Colonic mucosa (tissue), 4 donors: ENCODE measurements around the gene HOXD3. TPM values are rescaled to one million over a fixed set of nuclear protein-coding genes. Genes with fewer than 3 reads are reported as not detected.
A peak's percentile ranks its signal among the peaks of the same experiment; 100 is the strongest.

Experiments used
- DNase-seq: peaks from one replicate; pipeline ENCODE4 v3.0.0-alpha.2; 2020
- H3K27ac ChIP-seq: fragments of 200-600 bp; one replicate; pipeline ENCODE4 v1.8.0; 2021
- H3K27me3 ChIP-seq: fragments of 200-600 bp; one replicate; pipeline ENCODE4 v1.8.0; 2021
- H3K36me3 ChIP-seq: fragments of 200-600 bp; one replicate; pipeline ENCODE4 v1.8.0; 2021
- H3K4me1 ChIP-seq: fragments of 200-600 bp; one replicate; pipeline ENCODE4 v1.8.0; 2021; ENCODE audit warnings: mild to moderate bottlenecking
- H3K4me3 ChIP-seq: fragments of 200-600 bp; one replicate; pipeline ENCODE4 v1.8.0; 2021
- H3K9ac ChIP-seq, 2 donors: one replicate each; pipeline ENCODE4 v1.7.0; 2013; ENCODE audit warnings: control low read depth in 2 of 2, low read depth in 2 of 2, low read length in 2 of 2
- H3K9me3 ChIP-seq: fragments of 200-600 bp; one replicate; pipeline ENCODE4 v1.8.0; 2021
- intact Hi-C: fragments of 100-400 bp; cut with DNase I; formaldehyde crosslinking; loops from one replicate; pipeline ENCODE4 v1.14.1; 2022
- total RNA-seq, 2 donors: library from RNA; stranded (reverse); fragmentation: NEBNext Ultra II Directional in 1 of 2; extraction: Animal tissue kit (Norgen Biotek cat#: 25700) in 1 of 2; gene quantifications; one replicate each; pipeline ENCODE4 v1.2.1, GENCODE V29; 2021
- TF ChIP-seq, protein P1 (sequence below): fragments of 200-600 bp; IDR thresholded peaks from one replicate; pipeline ENCODE4 v1.8.0; 2022; ENCODE audit warnings: antibody characterized with exemption, mild to moderate bottlenecking
- donor health status: healthy.
- donor health status: DM: no; HTN: no; CAD: no.
- donor health status: DM: no; HTN: no; CAD: no.

Gene HOXD3
- total RNA-seq, 2 donors from 2014 or later: 3.2 to 4.6 TPM

DNA sequence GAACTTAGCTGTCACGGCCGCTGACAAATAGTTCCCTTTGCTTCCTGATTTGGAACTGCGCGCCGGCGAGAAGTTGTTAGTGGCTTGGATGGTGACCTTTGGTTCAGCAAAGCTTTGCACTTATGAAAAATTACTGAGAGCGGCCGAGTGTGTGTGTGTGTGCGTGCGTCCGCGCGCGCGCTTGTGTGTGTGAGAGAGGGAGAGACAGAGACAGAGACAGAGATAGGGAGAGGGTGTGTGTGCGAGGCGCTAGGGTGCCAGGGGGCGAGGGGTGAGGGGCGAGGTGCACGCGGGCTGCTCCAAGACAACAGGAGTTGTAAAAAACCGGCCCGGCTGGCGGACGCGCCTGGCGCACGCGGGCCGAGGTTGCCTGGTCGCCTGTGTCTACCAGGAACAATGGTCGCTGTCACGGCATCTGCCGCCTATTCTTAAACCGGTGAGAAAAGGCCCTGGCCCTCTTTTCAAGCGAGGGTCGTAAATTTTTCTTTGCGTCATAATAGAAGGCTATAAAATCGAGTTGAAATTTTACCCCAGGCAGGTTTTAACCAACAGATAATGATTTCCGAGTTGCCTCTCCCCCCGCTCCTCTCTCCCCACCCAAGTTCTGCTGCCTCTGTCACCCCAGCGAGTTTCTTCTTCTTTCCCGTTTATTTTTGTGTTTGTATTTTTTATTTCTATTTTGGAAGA, 535 bp downstream of the HOXD3 start:
- DNase-seq: peak; percentile 76
- H3K27me3 ChIP-seq: peaks cover 29% of the 10 kb centered on the region
- no peak overlapping the region for H3K27ac ChIP-seq
- peak overlapping the region; percentile 3 to 48 for H3K9ac ChIP-seq
- no peaks in the 10 kb centered on the region for H3K36me3 ChIP-seq
- TF ChIP-seq, protein P1, sequence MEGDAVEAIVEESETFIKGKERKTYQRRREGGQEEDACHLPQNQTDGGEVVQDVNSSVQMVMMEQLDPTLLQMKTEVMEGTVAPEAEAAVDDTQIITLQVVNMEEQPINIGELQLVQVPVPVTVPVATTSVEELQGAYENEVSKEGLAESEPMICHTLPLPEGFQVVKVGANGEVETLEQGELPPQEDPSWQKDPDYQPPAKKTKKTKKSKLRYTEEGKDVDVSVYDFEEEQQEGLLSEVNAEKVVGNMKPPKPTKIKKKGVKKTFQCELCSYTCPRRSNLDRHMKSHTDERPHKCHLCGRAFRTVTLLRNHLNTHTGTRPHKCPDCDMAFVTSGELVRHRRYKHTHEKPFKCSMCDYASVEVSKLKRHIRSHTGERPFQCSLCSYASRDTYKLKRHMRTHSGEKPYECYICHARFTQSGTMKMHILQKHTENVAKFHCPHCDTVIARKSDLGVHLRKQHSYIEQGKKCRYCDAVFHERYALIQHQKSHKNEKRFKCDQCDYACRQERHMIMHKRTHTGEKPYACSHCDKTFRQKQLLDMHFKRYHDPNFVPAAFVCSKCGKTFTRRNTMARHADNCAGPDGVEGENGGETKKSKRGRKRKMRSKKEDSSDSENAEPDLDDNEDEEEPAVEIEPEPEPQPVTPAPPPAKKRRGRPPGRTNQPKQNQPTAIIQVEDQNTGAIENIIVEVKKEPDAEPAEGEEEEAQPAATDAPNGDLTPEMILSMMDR: no peak
- intact Hi-C loops: no loop called here
- H3K9me3 ChIP-seq: no peaks in the 10 kb centered on the region
- H3K4me1 ChIP-seq: peaks cover 8% of the 10 kb centered on the region
- H3K4me3 ChIP-seq: peak overlapping the region; percentile 23

DNA sequence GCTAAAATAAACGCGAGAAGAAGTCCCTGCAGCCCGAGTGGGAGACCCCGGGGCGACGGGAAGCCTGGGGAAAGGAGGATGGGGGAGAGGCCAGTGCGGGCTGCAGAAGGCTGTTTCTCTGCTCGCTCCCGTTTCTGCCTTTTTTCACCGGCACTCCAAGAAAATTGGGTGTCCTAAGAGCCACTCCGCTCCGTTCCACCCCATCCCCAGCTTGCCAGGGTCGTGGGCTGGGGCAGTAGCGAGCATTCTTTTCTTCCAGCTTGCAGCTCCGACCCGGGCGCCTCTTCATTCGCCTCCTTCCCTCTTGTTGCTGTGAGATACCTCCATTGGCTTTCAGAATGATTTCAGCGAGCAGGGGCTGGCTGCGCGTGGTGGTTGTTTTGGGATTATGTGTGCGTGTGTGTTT, 1.1 kb downstream of the HOXD3 start:
- intact Hi-C loops: no loop called here
- peak overlapping the region; percentile 23 for H3K4me3 ChIP-seq
- peak overlapping the region in 1 of 2 donors; percentile 48 for H3K9ac ChIP-seq
- peaks cover 34% of the 10 kb centered on the region for H3K27me3 ChIP-seq
- peaks cover 8% of the 10 kb centered on the region for H3K4me1 ChIP-seq
- H3K27ac ChIP-seq: no peak overlapping the region
- TF ChIP-seq, protein P1: no peak
- no peaks in the 10 kb centered on the region for H3K36me3 ChIP-seq
- DNase-seq: no peak
- H3K9me3 ChIP-seq: no peaks in the 10 kb centered on the region

DNA sequence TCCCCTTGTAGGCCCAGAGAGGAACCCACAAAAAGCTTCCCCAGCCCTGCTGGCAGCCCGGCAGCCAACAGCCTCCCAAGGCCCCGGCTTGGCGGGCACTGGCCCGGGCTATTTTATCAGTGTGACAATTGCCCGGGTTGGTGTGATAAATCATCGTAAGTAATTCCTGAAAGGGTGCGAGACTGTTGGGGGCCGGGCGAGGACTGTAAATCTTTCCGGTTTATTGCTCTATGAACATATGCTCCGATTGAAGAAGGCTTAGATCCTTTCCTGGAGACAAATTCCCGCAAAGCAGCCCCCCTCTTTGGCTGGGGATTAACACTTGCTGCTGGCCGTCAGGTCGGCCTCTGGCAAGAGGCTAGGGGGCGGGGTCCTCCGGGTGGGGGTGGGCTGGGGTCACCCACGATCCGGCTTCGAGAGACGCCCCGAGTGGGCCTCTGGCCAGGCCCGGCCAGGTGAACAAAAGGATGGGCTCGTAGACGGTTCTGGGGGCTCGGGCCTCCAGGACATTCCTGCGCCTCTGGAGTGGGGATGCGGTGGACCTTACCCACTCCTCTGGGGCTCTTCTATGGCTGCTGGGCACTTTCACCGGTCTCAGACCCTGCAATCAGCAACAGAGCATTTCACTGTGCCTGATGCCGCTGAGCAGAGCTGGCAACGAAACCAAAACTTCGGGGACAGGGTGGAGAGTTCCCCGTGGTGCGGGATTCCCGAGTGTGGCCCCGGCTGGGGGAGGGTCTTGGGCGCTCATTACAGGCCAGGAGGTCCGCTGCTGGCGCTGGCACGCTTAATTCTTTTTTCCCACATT, 2.0 kb downstream of the HOXD3 start:
- H3K27me3 ChIP-seq: peaks cover 35% of the 10 kb centered on the region
- H3K9ac ChIP-seq: no peak overlapping the region
- TF ChIP-seq, protein P1: no peak
- no peak overlapping the region for H3K27ac ChIP-seq
- no peaks in the 10 kb centered on the region for H3K9me3 ChIP-seq
- H3K4me1 ChIP-seq: peaks cover 8% of the 10 kb centered on the region
- intact Hi-C loops: no loop called here
- DNase-seq: peak; percentile 58
- H3K4me3 ChIP-seq: no peak overlapping the region
- no peaks in the 10 kb centered on the region for H3K36me3 ChIP-seq

- Histone ChIP-seq H3K4me1 (peaks cover 8% of the 10 kb centered on the region), H3K4me3 (no peak overlapping the region), H3K9ac (no peak overlapping the region), H3K27me3 (peaks cover 42% of the 10 kb centered on the region), H3K9me3 (no peaks in the 10 kb centered on the region), H3K36me3 (no peaks in the 10 kb centered on the region), H3K27ac (no peak overlapping the region)
- intact Hi-C loops: no loop called here
- TF ChIP-seq, protein P1: no peak
- DNase-seq: no peak
Observed at GRCh38 chr2:176159663-176160250, 2.6 kb downstream of the HOXD3 start.

GRCh38 chr2:176160251-176160985, 3.3 kb downstream of the HOXD3 start:
- intact Hi-C loops: no loop called here
- H3K9ac ChIP-seq: no peak overlapping the region
- TF ChIP-seq, protein P1: no peak
- H3K4me3 ChIP-seq: no peak overlapping the region
- H3K9me3 ChIP-seq: no peaks in the 10 kb centered on the region
- no peak for DNase-seq
- H3K4me1 ChIP-seq: peaks cover 8% of the 10 kb centered on the region
- peaks cover 49% of the 10 kb centered on the region for H3K27me3 ChIP-seq
- no peaks in the 10 kb centered on the region for H3K36me3 ChIP-seq
- H3K27ac ChIP-seq: no peak overlapping the region
